ENCODE data around the gene MYT1. TPM values are rescaled to one million over a fixed set of nuclear protein-coding genes. Genes with fewer than 3 reads are reported as not detected.

Gene MYT1
- total RNA-seq, 1 experiment from 2014 or later, result 7.1 TPM

DNA sequence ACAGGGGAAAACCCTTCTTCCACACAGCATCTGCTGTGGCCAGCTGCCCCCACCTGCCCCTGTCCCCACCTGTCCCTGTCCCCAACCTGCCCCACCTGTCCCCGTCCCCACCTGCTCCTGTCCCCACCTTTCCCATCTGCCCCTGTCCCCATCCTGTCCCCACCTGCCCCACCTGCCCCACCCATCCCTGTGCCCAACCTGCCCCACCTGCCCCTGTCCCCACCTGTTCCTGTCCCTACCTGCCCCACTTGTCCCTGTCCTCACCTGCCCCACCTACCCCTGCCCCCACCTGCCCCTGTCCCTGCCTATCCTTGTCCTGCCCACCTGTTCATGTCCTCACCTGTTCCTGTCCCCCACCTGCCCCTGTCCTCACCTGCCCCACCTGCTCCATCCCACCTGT lies 6.4 kb upstream of the MYT1 start (continued):
- TF ChIP-seq, protein P1, sequence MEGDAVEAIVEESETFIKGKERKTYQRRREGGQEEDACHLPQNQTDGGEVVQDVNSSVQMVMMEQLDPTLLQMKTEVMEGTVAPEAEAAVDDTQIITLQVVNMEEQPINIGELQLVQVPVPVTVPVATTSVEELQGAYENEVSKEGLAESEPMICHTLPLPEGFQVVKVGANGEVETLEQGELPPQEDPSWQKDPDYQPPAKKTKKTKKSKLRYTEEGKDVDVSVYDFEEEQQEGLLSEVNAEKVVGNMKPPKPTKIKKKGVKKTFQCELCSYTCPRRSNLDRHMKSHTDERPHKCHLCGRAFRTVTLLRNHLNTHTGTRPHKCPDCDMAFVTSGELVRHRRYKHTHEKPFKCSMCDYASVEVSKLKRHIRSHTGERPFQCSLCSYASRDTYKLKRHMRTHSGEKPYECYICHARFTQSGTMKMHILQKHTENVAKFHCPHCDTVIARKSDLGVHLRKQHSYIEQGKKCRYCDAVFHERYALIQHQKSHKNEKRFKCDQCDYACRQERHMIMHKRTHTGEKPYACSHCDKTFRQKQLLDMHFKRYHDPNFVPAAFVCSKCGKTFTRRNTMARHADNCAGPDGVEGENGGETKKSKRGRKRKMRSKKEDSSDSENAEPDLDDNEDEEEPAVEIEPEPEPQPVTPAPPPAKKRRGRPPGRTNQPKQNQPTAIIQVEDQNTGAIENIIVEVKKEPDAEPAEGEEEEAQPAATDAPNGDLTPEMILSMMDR (IDR thresholded peaks at IDR 0.05 in 2 of 3, conservative IDR thresholded peaks at IDR 0.05 in 1 of 3; ENCODE audit: borderline replicate concordance in 1 of 3, insufficient read depth in 1 of 3, low read depth in 2 of 3, low read length in 2 of 3), result no peak
- TF ChIP-seq TCF7L2 (IDR thresholded peaks at IDR 0.05; ENCODE audit: borderline replicate concordance, extremely low read depth, insufficient read depth, insufficient read length) (no peak), ZFX (IDR thresholded peaks at IDR 0.05) (no peak)

DNA sequence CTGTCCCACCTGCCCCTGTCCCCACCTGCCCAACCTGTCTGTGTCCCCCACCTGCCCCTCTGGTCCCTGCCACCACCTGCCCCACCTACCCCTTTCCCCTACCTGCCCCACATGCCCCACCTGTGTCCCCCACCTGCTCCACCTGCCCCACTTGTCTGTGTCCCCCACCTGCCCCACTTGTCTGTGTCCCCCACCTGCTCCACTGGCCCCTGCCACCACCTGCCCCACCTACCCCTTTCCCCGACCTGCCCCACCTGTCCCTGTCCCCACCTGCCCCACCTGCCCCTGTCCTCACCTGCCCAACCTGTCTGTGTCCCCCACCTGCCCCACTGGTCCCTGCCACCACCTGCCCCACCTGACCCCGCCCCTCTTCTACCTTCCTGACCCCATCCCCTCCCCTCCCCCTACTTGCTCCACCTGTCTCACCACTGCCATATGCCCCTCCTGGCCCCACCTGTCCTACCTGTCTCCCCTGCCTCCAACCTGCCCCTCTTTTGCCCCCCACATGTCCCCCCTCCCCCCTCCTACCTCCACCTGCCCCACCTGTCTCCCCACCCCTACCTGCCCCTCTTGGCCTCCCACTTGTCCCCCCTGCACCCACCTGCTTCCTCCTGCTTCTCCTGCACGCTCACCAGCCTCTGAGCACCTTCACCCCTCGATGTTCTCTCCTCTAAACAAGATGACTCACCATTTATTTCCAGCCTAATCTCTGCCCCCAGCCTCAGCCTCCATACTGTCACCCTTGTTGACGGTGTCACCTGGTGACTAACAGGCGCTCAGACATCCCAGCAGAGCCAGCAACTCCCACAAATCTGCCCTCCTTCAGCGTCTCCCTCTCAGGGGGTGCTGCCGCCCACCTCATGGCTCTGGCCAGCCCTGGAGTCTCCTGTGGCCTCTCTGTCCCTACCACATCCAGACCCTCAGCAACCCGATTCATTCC lies 5.6 kb upstream of the MYT1 start:
- H3K9me3 ChIP-seq (ENCODE audit: control insufficient read depth in 1 of 2, insufficient read depth in 1 of 2, low read depth in 1 of 2, low read length in 2 of 2), result no peaks in the 10 kb centered on the region
- intact Hi-C loops (cut with micrococcal nuclease), result no loop called here
- H3K4me1 ChIP-seq (ENCODE audit: control insufficient read depth in 1 of 2, insufficient read depth in 2 of 2, low read length in 2 of 2), result peaks cover 0 to 6% of the 10 kb centered on the region in 2 experiments; a peak in 2 of 4 replicates
- H3K9ac ChIP-seq (ENCODE audit: low read length), result no peak overlapping the region
- TF ChIP-seq POLR2A (IDR thresholded peaks at IDR 0.05; ENCODE audit: borderline replicate concordance, extremely low read depth, insufficient read depth, insufficient read length) (no peak), SP1 (IDR thresholded peaks at IDR 0.05; ENCODE audit: low read depth) (peak; percentile 6; the same call in 1 of the 2 replicates)
- RAD21 ChIA-PET (ENCODE audit: low non-redundant PET in 1 of 2, low total read pairs in 2 of 2, uncharacterized antibody in 2 of 2, unreplicated experiment in 2 of 2), result no interaction called here
- ATAC-seq (0 out of 2 replicates have a peak, but pooled peaks have one; percentile 36), DNase-seq (ENCODE audit: low read depth, low spot score) (no peak)
- no peak overlapping the region for H3K27ac ChIP-seq (ENCODE audit: low read depth, low read length)
- H3K4me2 ChIP-seq (ENCODE audit: low read length), result peak overlapping the region; percentile 23; the same call in 1 of the 2 replicates
- no peaks in the 10 kb centered on the region for H3K27me3 ChIP-seq (ENCODE audit: insufficient read depth, low read length)
- H3K79me2 ChIP-seq (ENCODE audit: insufficient read depth, low read length), result no peaks in the 10 kb centered on the region
- no peak overlapping the region for H3K4me3 ChIP-seq (replicated peaks in 1 of 2; ENCODE audit: low read depth in 1 of 2, low read length in 2 of 2)
- BruUV-seq (replicated peaks), result no TSS peak
- H3K9me2 ChIP-seq (ENCODE audit: insufficient read depth), result no peaks in the 10 kb centered on the region
- CTCF ChIA-PET, result no interaction called here
- H2AFZ ChIP-seq (ENCODE audit: low read depth, low read length, poor library complexity, severe bottlenecking), result no peak overlapping the region
- POLR2A ChIA-PET, result no interaction called here
- no peaks in the 10 kb centered on the region for H4K20me1 ChIP-seq (ENCODE audit: insufficient read depth)
- no peaks in the 10 kb centered on the region for H3K36me3 ChIP-seq (ENCODE audit: control insufficient read depth in 1 of 2, insufficient read depth in 2 of 2, low read length in 2 of 2)

Data from HCT116 (cell line).